Transverse colon (tissue), 3 donors: ENCODE data around the gene SLC6A13.

ENCODE experiments used
- CTCF ChIP-seq, 5 experiments: fragments of 200-600 bp in 3 of 5; fragments of 450-650 bp in 2 of 5; sonication (generic) in 3 of 5; IDR thresholded peaks; 1 replicate in 2 of 5; 2 replicates in 3 of 5; pipeline ENCODE4 v1.5.1; 2016 to 2017; ENCODE audit warnings: antibody characterized with exemption in 5 of 5, inconsistent platforms in 3 of 5, mild to moderate bottlenecking in 2 of 5, moderate library complexity in 1 of 5
- POLR2A ChIP-seq: fragments of 450-650 bp; IDR thresholded peaks from one replicate; pipeline ENCODE4 v1.6.1; 2016; ENCODE audit warnings: antibody characterized with exemption, mild to moderate bottlenecking, moderate library complexity

GRCh38 chr12:278046-278445, 15.4 kb upstream of the SLC6A13 start:
- TF ChIP-seq POLR2A (no peak), CTCF (IDR thresholded peaks at IDR 0.05) (no peak)
